NT2/D1 (cell line): ENCODE data around the gene FRYL.

Experiments
- SUZ12 ChIP-seq: IDR thresholded peaks from 2 replicates; pipeline ENCODE4 v1.6.1; 2011; ENCODE audit not compliant: insufficient read length, insufficient read depth; ENCODE audit errors: extremely low read depth
- YY1 ChIP-seq: IDR thresholded peaks from 2 replicates; pipeline ENCODE4 v1.6.1; 2011; ENCODE audit not compliant: insufficient read length, insufficient read depth
- ZNF274 ChIP-seq: IDR thresholded peaks from 2 replicates; pipeline ENCODE4 v1.6.1; 2011; ENCODE audit warnings: mild to moderate bottlenecking, low read depth, low read length

GRCh38 chr4:48722509-48723446, 57.3 kb downstream of the FRYL start:
- TF ChIP-seq YY1 (no peak), ZNF274 (no peak), SUZ12 (no peak)
